GM23338 (cell line): ENCODE results near the gene SNUPN. TPM values are rescaled to one million over a fixed set of nuclear protein-coding genes. Genes with fewer than 3 reads are reported as not detected.

Source experiments
- polyA plus RNA-seq: library from polyadenylated mRNA; unstranded; fragments of >200 nt; fragmentation: Nextera tagmentation; extraction: Ambion mirVana; gene quantifications from 2 replicates; pipeline ENCODE4 v1.2.1, GENCODE V29; 2016
- total RNA-seq: library from RNA; depleted of rRNA; stranded (reverse); fragments of >200 nt; shearing (Covaris generic); gene quantifications from 2 replicates; pipeline ENCODE4 v1.2.3, GENCODE V29; 2014; rRNA removed

SNUPN gene
- total and polyA plus RNA-seq, 2 experiments from 2014 or later: 20.5 to 27.7 TPM

Other genes with a start within 250 kb of the SNUPN start
- gene SIN3A, start 174.0 kb downstream of the SNUPN start, total RNA-seq: 68.4 and 73.0 TPM in 2 replicates
- gene SIN3A, start 174.0 kb downstream of the SNUPN start, polyA plus RNA-seq: 22.6 and 24.3 TPM in 2 replicates
- gene PTPN9, start 46.4 kb downstream of the SNUPN start, total RNA-seq: 27.2 and 32.7 TPM in 2 replicates
- gene PTPN9, start 46.4 kb downstream of the SNUPN start, polyA plus RNA-seq: 12.1 and 13.3 TPM in 2 replicates
- 315 and 319 TPM in 2 replicates for gene IMP3, start 14.5 kb upstream of the SNUPN start, total RNA-seq
- gene IMP3, start 14.5 kb upstream of the SNUPN start, polyA plus RNA-seq: 210 and 219 TPM in 2 replicates
- 14.6 and 21.2 TPM in 2 replicates for gene SNX33, start 22.2 kb upstream of the SNUPN start, total RNA-seq
- 4.9 and 6.2 TPM in 2 replicates for gene SNX33, start 22.2 kb upstream of the SNUPN start, polyA plus RNA-seq
- gene CSPG4, start 87.1 kb upstream of the SNUPN start, total RNA-seq: 3.6 and 4.0 TPM in 2 replicates
- gene CSPG4, start 87.1 kb upstream of the SNUPN start, polyA plus RNA-seq: 0.27 and 0.33 TPM in 2 replicates
- gene UBE2Q2, start 217.7 kb upstream of the SNUPN start, total RNA-seq: 29.3 and 37.6 TPM in 2 replicates
- gene UBE2Q2, start 217.7 kb upstream of the SNUPN start, polyA plus RNA-seq: 14.9 and 23.7 TPM in 2 replicates